Measurements from ENCODE around the gene MSMB. TPM values are rescaled to one million over a fixed set of nuclear protein-coding genes. Genes with fewer than 3 reads are reported as not detected.
"Not testable (repeated sequence)": the region's sequence is repeated elsewhere in the genome, so short reads cannot be mapped to it uniquely, and the experiment has no call there.

Gene MSMB
- total RNA-seq, 1 experiment from 2014 or later = not detected

DNA sequence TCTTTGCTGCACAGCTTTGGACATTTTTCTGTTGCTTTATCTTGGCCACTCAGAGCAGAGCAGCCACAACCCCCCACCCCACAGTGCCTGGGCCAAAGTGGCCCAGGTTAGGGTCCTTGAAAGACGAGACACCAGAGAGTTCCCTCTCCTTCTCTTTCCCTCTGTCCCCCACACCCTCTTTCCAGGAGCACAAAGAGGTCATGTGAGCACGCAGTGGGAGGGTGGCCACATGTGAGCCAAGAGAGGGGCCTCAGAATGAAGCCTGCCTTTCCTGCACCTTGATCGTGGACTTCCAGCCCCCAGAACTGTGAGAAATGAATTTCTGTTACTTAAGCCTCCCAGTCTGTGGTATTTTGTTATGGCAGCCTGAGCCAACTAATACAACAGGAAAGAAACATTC is 14.6 kb upstream of the MSMB start:
- no peaks in the 10 kb centered on the region for H3K36me3 ChIP-seq (ENCODE audit: insufficient read depth, low read length)

DNA sequence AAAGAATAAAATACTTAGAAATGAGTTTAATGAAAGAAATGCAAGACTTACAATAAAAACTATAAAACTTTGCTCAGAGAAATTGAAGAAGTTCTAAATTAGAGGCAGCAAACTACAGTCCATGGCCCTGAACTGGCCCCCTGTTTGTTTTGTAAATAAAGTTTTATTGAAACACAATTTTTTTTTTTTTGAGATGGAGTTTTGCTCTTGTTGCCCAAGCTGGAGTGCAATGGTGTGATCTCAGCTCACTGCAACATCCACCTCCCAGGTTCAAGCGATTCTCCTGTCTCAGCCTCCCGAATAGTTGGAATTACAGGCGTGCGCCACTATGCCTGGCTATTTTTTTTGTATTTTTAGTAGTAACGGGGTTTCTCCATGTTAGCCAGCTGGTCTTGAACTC is 11.9 kb upstream of the MSMB start:
- H3K4me2 ChIP-seq (ENCODE audit: low read depth, low read length, poor library complexity, severe bottlenecking); H3K27me3 ChIP-seq (ENCODE audit: low read length); H3K27ac ChIP-seq (ENCODE audit: low read length); H3K79me2 ChIP-seq (ENCODE audit: low read length); H3K9me3 ChIP-seq (ENCODE audit: low read length); H4K20me1 ChIP-seq (ENCODE audit: insufficient read depth, low read depth, low read length); H3K36me3 ChIP-seq (ENCODE audit: insufficient read depth, low read length); DNase-seq; H3K4me1 ChIP-seq (ENCODE audit: low read length); H3K9ac ChIP-seq (ENCODE audit: low read length); H3K4me3 ChIP-seq (ENCODE audit: low read length); H3K9me2 ChIP-seq (replicated peaks; ENCODE audit: insufficient read depth, low read length); H2AFZ ChIP-seq (ENCODE audit: low read length): not testable (repeated sequence)

More for the DNA sequence above, 14.6 kb upstream of the MSMB start:
- Histone ChIP-seq H3K9me2 (replicated peaks; ENCODE audit: insufficient read depth, low read length) (no peaks in the 10 kb centered on the region), H3K79me2 (ENCODE audit: low read length) (no peaks in the 10 kb centered on the region), H4K20me1 (ENCODE audit: insufficient read depth, low read depth, low read length) (no peaks in the 10 kb centered on the region), H3K27ac (ENCODE audit: low read length) (no peak overlapping the region), H3K9ac (ENCODE audit: low read length) (no peak overlapping the region), H3K4me1 (ENCODE audit: low read length) (no peaks in the 10 kb centered on the region), H3K4me2 (ENCODE audit: low read depth, low read length, poor library complexity, severe bottlenecking) (no peak overlapping the region), H3K27me3 (ENCODE audit: low read length) (no peaks in the 10 kb centered on the region), H2AFZ (ENCODE audit: low read length) (no peak overlapping the region), H3K4me3 (ENCODE audit: low read length) (no peak overlapping the region), H3K9me3 (ENCODE audit: low read length) (no peaks in the 10 kb centered on the region)
- no peak for DNase-seq

DNA sequence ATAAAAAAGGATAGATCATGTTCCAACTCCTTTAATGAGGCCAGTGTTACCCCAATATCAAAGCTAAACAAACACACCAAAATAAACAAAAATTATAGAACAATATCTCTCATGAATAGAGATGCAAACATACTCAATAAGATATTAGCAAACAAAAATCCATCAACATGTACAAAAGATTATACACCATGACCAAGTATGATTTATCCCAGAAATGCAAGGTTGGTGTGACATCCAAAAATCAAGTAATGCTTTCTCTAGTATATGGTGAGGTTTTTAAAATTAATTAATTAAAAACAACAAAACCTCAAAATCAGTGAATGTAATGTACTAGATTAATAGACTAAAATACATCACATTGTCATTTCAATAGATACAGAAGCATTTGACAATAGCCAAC is 11.0 kb upstream of the MSMB start:
- Histone ChIP-seq H2AFZ (ENCODE audit: low read length) (no peak overlapping the region), H3K9me2 (replicated peaks; ENCODE audit: insufficient read depth, low read length) (no peaks in the 10 kb centered on the region), H3K27ac (ENCODE audit: low read length) (no peak overlapping the region), H3K9me3 (ENCODE audit: low read length) (no peaks in the 10 kb centered on the region), H3K36me3 (ENCODE audit: insufficient read depth, low read length) (no peaks in the 10 kb centered on the region), H3K9ac (ENCODE audit: low read length) (no peak overlapping the region), H4K20me1 (ENCODE audit: insufficient read depth, low read depth, low read length) (no peaks in the 10 kb centered on the region), H3K79me2 (ENCODE audit: low read length) (no peaks in the 10 kb centered on the region), H3K4me3 (ENCODE audit: low read length) (no peak overlapping the region), H3K27me3 (ENCODE audit: low read length) (no peaks in the 10 kb centered on the region), H3K4me2 (ENCODE audit: low read depth, low read length, poor library complexity, severe bottlenecking) (no peak overlapping the region), H3K4me1 (ENCODE audit: low read length) (no peaks in the 10 kb centered on the region)
- no peak for DNase-seq

DNA sequence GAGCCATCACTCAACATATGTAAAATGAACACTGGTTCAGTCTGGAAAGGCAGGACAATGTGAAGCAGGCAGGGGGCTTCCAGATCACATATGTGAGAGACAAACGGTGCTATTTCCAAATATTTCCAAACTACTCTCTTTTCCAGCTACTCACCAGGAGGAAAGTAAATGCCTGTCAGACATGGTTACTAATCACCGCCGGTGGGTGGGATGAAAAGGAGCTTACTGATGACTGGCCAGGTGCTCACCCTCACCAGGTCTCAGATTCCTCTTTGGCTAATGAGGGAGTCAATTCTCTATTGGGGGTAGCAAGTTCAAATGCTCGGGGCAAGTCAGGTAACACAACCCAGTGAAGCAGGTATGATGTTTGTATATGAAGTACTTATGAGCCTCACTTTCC is 9.7 kb upstream of the MSMB start:
- Histone ChIP-seq H3K79me2 (ENCODE audit: low read length) (no peaks in the 10 kb centered on the region), H3K36me3 (ENCODE audit: insufficient read depth, low read length) (no peaks in the 10 kb centered on the region), H3K9me2 (replicated peaks; ENCODE audit: insufficient read depth, low read length) (no peaks in the 10 kb centered on the region), H4K20me1 (ENCODE audit: insufficient read depth, low read depth, low read length) (no peaks in the 10 kb centered on the region), H3K9me3 (ENCODE audit: low read length) (no peaks in the 10 kb centered on the region), H3K4me2 (ENCODE audit: low read depth, low read length, poor library complexity, severe bottlenecking) (no peak overlapping the region), H2AFZ (ENCODE audit: low read length) (no peak overlapping the region), H3K4me1 (ENCODE audit: low read length) (no peaks in the 10 kb centered on the region), H3K27me3 (ENCODE audit: low read length) (no peaks in the 10 kb centered on the region), H3K9ac (ENCODE audit: low read length) (no peak overlapping the region), H3K27ac (ENCODE audit: low read length) (no peak overlapping the region), H3K4me3 (ENCODE audit: low read length) (no peak overlapping the region)
- no peak for DNase-seq

DNA sequence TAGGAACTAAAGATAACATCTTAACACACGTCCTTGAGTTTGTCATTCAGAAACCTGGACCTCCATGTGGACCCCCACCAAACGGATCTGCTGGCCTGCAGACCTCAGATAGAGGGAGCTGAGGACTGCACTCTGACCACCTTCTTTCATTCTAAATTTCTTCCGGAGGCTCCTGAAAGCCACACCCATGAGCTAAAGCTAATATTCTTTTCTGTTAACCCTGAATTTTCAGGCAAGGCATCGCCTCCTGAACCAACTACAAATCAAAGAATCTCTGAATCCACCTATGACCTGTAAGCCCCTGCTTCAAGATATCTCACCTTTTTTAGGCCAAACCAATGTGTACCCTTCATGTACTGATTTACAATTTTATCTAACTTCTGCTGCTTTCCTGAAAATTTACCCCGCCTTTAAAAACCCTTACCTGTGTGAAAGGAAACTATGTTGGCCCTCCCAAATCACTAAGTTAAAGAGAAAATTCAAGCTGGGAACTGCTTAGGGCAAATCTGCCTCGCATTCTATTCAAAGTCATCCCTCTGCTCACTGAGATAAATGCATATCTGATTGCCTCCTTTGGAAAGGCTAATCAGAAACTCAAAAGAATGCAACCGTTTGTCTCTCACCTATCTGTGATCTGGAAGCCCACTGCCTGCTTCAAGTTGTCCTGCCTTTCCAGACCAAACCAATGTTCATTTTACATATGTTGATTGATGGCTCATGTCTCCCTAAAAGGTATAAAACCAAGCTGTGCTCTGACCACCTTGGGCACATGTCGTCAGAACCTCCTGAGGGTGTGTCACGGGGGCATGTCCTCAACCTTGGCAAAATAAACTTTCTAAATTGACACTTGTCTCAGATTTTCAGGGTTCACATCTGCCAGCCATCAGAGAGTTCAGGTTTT is 7.7 kb upstream of the MSMB start:
- Histone ChIP-seq H3K36me3 (ENCODE audit: insufficient read depth, low read length) (no peaks in the 10 kb centered on the region), H3K4me2 (ENCODE audit: low read depth, low read length, poor library complexity, severe bottlenecking) (no peak overlapping the region), H4K20me1 (ENCODE audit: insufficient read depth, low read depth, low read length) (no peaks in the 10 kb centered on the region), H3K4me3 (ENCODE audit: low read length) (no peak overlapping the region), H3K9me3 (ENCODE audit: low read length) (no peaks in the 10 kb centered on the region), H3K79me2 (ENCODE audit: low read length) (no peaks in the 10 kb centered on the region), H3K27ac (ENCODE audit: low read length) (no peak overlapping the region), H3K9ac (ENCODE audit: low read length) (no peak overlapping the region), H3K4me1 (ENCODE audit: low read length) (no peaks in the 10 kb centered on the region), H2AFZ (ENCODE audit: low read length) (no peak overlapping the region), H3K9me2 (replicated peaks; ENCODE audit: insufficient read depth, low read length) (no peaks in the 10 kb centered on the region), H3K27me3 (ENCODE audit: low read length) (no peaks in the 10 kb centered on the region)
- DNase-seq = no peak

DNA sequence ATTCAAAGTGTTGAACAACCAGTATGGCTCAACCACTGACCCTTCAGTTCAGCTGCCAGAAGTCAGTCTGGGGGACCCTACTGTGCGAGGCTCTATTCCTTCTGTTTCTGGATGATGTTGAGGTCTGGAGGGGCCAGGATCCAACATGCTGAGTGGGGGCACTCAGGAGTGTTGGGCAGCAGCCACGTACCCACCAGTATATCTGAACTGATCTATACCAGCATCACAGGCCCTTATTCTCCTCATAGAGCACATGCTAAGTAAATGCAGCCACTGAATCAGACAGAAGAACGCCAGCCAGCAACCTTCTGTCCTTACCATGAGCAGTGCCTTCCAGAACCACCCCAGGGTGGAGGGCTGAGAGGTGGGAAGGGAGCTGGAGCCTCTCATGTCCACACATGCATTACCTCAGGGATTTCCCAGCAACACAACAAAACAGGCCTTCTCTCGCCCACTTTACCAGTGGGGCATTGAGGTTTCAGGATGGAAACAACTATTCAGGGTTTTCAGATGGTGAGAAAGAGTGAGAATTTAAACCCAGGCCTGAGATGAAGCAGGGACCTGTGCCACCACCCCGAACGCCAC is 6.8 kb upstream of the MSMB start:
- Histone ChIP-seq H3K9me2 (replicated peaks; ENCODE audit: insufficient read depth, low read length) (no peaks in the 10 kb centered on the region), H3K9ac (ENCODE audit: low read length) (no peak overlapping the region), H3K79me2 (ENCODE audit: low read length) (no peaks in the 10 kb centered on the region), H3K9me3 (ENCODE audit: low read length) (no peaks in the 10 kb centered on the region), H4K20me1 (ENCODE audit: insufficient read depth, low read depth, low read length) (no peaks in the 10 kb centered on the region), H3K4me3 (ENCODE audit: low read length) (no peak overlapping the region), H3K4me1 (ENCODE audit: low read length) (no peaks in the 10 kb centered on the region), H3K4me2 (ENCODE audit: low read depth, low read length, poor library complexity, severe bottlenecking) (no peak overlapping the region), H3K27ac (ENCODE audit: low read length) (no peak overlapping the region), H3K36me3 (ENCODE audit: insufficient read depth, low read length) (no peaks in the 10 kb centered on the region), H3K27me3 (ENCODE audit: low read length) (no peaks in the 10 kb centered on the region), H2AFZ (ENCODE audit: low read length) (no peak overlapping the region)
- no peak for DNase-seq

DNA sequence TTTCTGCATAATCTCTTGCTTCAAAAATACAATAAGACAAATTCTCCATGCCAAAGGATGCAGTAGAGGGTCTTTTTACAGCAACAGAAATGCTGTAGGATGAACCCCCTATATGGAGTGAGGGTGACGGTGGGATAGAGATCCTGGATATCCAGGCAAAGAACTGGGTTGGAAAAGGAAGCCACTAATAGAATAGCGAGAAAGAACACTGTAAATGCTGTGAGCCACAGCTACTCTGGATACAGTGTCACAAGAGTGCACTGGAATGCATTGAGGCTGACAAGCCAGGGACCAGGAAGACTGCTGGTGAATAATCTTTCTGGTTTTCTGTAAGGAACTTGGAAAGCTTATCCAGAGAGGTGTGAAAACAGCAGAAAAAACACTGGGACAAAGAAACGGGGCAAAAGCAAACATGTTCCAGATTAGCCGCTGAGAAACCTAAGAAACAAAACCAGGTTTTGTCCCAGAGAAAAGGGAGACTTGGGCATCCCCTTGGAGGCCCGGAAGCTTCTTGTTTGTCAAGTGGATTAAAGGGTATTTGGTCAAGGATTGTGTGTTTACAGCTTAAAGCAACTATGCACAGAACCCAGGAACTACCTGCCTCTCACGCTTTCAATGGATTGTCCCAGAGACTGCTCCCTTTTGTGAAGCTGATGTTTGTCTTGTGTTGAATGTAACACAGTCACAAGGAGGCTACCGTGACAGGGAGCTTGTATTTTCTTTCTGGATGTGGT is 6.2 kb upstream of the MSMB start:
- H3K4me3 ChIP-seq (ENCODE audit: low read length) = no peak overlapping the region
- no peaks in the 10 kb centered on the region for H3K9me2 ChIP-seq (replicated peaks; ENCODE audit: insufficient read depth, low read length)
- no peak overlapping the region for H2AFZ ChIP-seq (ENCODE audit: low read length)
- H3K4me2 ChIP-seq (ENCODE audit: low read depth, low read length, poor library complexity, severe bottlenecking) = no peak overlapping the region
- no peaks in the 10 kb centered on the region for H4K20me1 ChIP-seq (ENCODE audit: insufficient read depth, low read depth, low read length)
- no peak for DNase-seq
- no peaks in the 10 kb centered on the region for H3K9me3 ChIP-seq (ENCODE audit: low read length)
- no peaks in the 10 kb centered on the region for H3K4me1 ChIP-seq (ENCODE audit: low read length)
- H3K36me3 ChIP-seq (ENCODE audit: insufficient read depth, low read length) = no peaks in the 10 kb centered on the region
- H3K9ac ChIP-seq (ENCODE audit: low read length) = no peak overlapping the region
- no peak overlapping the region for H3K27ac ChIP-seq (ENCODE audit: low read length)
- no peaks in the 10 kb centered on the region for H3K79me2 ChIP-seq (ENCODE audit: low read length)
- H3K27me3 ChIP-seq (ENCODE audit: low read length) = no peaks in the 10 kb centered on the region

DNA sequence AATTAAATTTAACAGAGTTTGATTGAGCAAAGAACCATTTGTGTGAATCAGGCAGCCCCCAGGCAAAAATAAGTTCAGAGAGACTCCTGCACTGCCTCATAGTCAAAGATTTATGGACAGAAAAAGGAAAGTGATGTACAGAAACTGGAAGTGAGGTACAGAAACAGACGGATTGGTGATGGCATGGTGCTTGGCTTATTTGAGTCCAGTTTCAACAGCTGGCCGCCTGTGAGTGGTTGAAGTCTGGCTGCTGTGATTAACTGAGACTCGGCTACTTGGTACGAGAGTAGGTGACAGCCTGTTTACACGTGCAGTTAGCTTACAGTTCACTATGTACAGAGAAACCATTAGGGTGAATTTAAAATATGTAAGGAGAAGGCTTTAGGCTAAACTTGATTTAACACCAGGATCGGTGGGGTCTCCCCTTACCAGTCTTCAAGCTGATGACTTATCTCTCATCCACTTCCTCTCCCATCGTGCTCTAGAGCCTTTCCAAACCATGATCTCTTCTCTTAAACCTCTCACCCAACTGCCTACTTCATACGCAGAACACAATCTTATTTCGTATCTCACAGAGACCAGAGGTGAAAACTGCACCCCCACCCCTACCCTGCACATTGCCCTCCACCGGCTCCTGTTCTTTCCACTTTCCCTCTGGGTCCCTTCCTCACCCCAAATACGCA is 5.0 kb upstream of the MSMB start:
- no peak overlapping the region for H3K9ac ChIP-seq (ENCODE audit: low read length)
- H3K4me3 ChIP-seq (ENCODE audit: low read length) = no peak overlapping the region
- no peak for DNase-seq
- H2AFZ ChIP-seq (ENCODE audit: low read length) = no peak overlapping the region
- H3K79me2 ChIP-seq (ENCODE audit: low read length) = no peaks in the 10 kb centered on the region
- no peak overlapping the region for H3K4me2 ChIP-seq (ENCODE audit: low read depth, low read length, poor library complexity, severe bottlenecking)
- H3K36me3 ChIP-seq (ENCODE audit: insufficient read depth, low read length) = no peaks in the 10 kb centered on the region
- H3K27me3 ChIP-seq (ENCODE audit: low read length) = no peaks in the 10 kb centered on the region
- H3K9me2 ChIP-seq (replicated peaks; ENCODE audit: insufficient read depth, low read length) = no peaks in the 10 kb centered on the region
- H3K9me3 ChIP-seq (ENCODE audit: low read length) = no peaks in the 10 kb centered on the region
- no peaks in the 10 kb centered on the region for H3K4me1 ChIP-seq (ENCODE audit: low read length)
- H4K20me1 ChIP-seq (ENCODE audit: insufficient read depth, low read depth, low read length) = no peaks in the 10 kb centered on the region
- H3K27ac ChIP-seq (ENCODE audit: low read length) = no peak overlapping the region

All from Karpas-422 (cell line).